ENCODE results near the gene AFAP1L2.

Gene AFAP1L2

GRCh38 chr10:114376523-114376922, 27.8 kb downstream of the AFAP1L2 start:
- Histone ChIP-seq H3K9me3 (ENCODE audit: control insufficient read depth, low read length) (no peaks in the 10 kb centered on the region), H3K27ac (ENCODE audit: insufficient read depth, low read length, poor library complexity, severe bottlenecking) (no peak overlapping the region), H3K36me3 (ENCODE audit: control insufficient read depth, insufficient read depth, low read length) (no peaks in the 10 kb centered on the region), H3K27me3 (replicated peaks; ENCODE audit: control insufficient read depth, insufficient read depth, low read length, poor library complexity, severe bottlenecking) (no peaks in the 10 kb centered on the region), H3K4me1 (ENCODE audit: control insufficient read depth, insufficient read depth, low read length, poor library complexity, severe bottlenecking) (no peaks in the 10 kb centered on the region), H3K4me3 (ENCODE audit: insufficient read depth, low read depth, low read length, poor library complexity, severe bottlenecking) (no peak overlapping the region)
- DNase-seq, result no peak

GRCh38 chr10:114375047-114375446, 29.3 kb downstream of the AFAP1L2 start:
- no peak for DNase-seq
- no peaks in the 10 kb centered on the region for H3K9me3 ChIP-seq (ENCODE audit: control insufficient read depth, low read length)
- H3K27ac ChIP-seq (ENCODE audit: insufficient read depth, low read length, poor library complexity, severe bottlenecking), result no peak overlapping the region
- no peaks in the 10 kb centered on the region for H3K27me3 ChIP-seq (replicated peaks; ENCODE audit: control insufficient read depth, insufficient read depth, low read length, poor library complexity, severe bottlenecking)
- no peak overlapping the region for H3K4me3 ChIP-seq (ENCODE audit: insufficient read depth, low read depth, low read length, poor library complexity, severe bottlenecking)
- H3K4me1 ChIP-seq (ENCODE audit: control insufficient read depth, insufficient read depth, low read length, poor library complexity, severe bottlenecking), result no peaks in the 10 kb centered on the region
- no peaks in the 10 kb centered on the region for H3K36me3 ChIP-seq (ENCODE audit: control insufficient read depth, insufficient read depth, low read length)

GRCh38 chr10:114374053-114374791, 30.1 kb downstream of the AFAP1L2 start:
- no peak overlapping the region for H3K4me3 ChIP-seq (ENCODE audit: insufficient read depth, low read depth, low read length, poor library complexity, severe bottlenecking)
- no peak overlapping the region for H3K27ac ChIP-seq (ENCODE audit: insufficient read depth, low read length, poor library complexity, severe bottlenecking)
- H3K4me1 ChIP-seq (ENCODE audit: control insufficient read depth, insufficient read depth, low read length, poor library complexity, severe bottlenecking), result no peaks in the 10 kb centered on the region
- H3K36me3 ChIP-seq (ENCODE audit: control insufficient read depth, insufficient read depth, low read length), result no peaks in the 10 kb centered on the region
- no peak for DNase-seq
- H3K27me3 ChIP-seq (replicated peaks; ENCODE audit: control insufficient read depth, insufficient read depth, low read length, poor library complexity, severe bottlenecking), result no peaks in the 10 kb centered on the region
- H3K9me3 ChIP-seq (ENCODE audit: control insufficient read depth, low read length), result no peaks in the 10 kb centered on the region

GRCh38 chr10:114373631-114374030, 30.7 kb downstream of the AFAP1L2 start:
- Histone ChIP-seq H3K9me3 (ENCODE audit: control insufficient read depth, low read length) (no peaks in the 10 kb centered on the region), H3K4me3 (ENCODE audit: insufficient read depth, low read depth, low read length, poor library complexity, severe bottlenecking) (no peak overlapping the region), H3K36me3 (ENCODE audit: control insufficient read depth, insufficient read depth, low read length) (no peaks in the 10 kb centered on the region), H3K27me3 (replicated peaks; ENCODE audit: control insufficient read depth, insufficient read depth, low read length, poor library complexity, severe bottlenecking) (no peaks in the 10 kb centered on the region), H3K27ac (ENCODE audit: insufficient read depth, low read length, poor library complexity, severe bottlenecking) (no peak overlapping the region), H3K4me1 (ENCODE audit: control insufficient read depth, insufficient read depth, low read length, poor library complexity, severe bottlenecking) (no peaks in the 10 kb centered on the region)
- no peak for DNase-seq

GRCh38 chr10:114372995-114373394, 31.3 kb downstream of the AFAP1L2 start:
- H3K36me3 ChIP-seq (ENCODE audit: control insufficient read depth, insufficient read depth, low read length), result no peaks in the 10 kb centered on the region
- H3K9me3 ChIP-seq (ENCODE audit: control insufficient read depth, low read length), result no peaks in the 10 kb centered on the region
- H3K27ac ChIP-seq (ENCODE audit: insufficient read depth, low read length, poor library complexity, severe bottlenecking), result no peak overlapping the region
- H3K4me1 ChIP-seq (ENCODE audit: control insufficient read depth, insufficient read depth, low read length, poor library complexity, severe bottlenecking), result no peaks in the 10 kb centered on the region
- DNase-seq, result no peak
- H3K4me3 ChIP-seq (ENCODE audit: insufficient read depth, low read depth, low read length, poor library complexity, severe bottlenecking), result no peak overlapping the region
- H3K27me3 ChIP-seq (replicated peaks; ENCODE audit: control insufficient read depth, insufficient read depth, low read length, poor library complexity, severe bottlenecking), result no peaks in the 10 kb centered on the region

GRCh38 chr10:114372179-114372578, 32.1 kb downstream of the AFAP1L2 start:
- Histone ChIP-seq H3K36me3 (ENCODE audit: control insufficient read depth, insufficient read depth, low read length) (no peaks in the 10 kb centered on the region), H3K27ac (ENCODE audit: insufficient read depth, low read length, poor library complexity, severe bottlenecking) (no peak overlapping the region), H3K4me1 (ENCODE audit: control insufficient read depth, insufficient read depth, low read length, poor library complexity, severe bottlenecking) (no peaks in the 10 kb centered on the region), H3K9me3 (ENCODE audit: control insufficient read depth, low read length) (no peaks in the 10 kb centered on the region), H3K27me3 (replicated peaks; ENCODE audit: control insufficient read depth, insufficient read depth, low read length, poor library complexity, severe bottlenecking) (no peaks in the 10 kb centered on the region), H3K4me3 (ENCODE audit: insufficient read depth, low read depth, low read length, poor library complexity, severe bottlenecking) (no peak overlapping the region)
- no peak for DNase-seq

- Histone ChIP-seq H3K27me3 (replicated peaks; ENCODE audit: control insufficient read depth, insufficient read depth, low read length, poor library complexity, severe bottlenecking) (no peaks in the 10 kb centered on the region), H3K4me3 (ENCODE audit: insufficient read depth, low read depth, low read length, poor library complexity, severe bottlenecking) (no peak overlapping the region), H3K36me3 (ENCODE audit: control insufficient read depth, insufficient read depth, low read length) (no peaks in the 10 kb centered on the region), H3K4me1 (ENCODE audit: control insufficient read depth, insufficient read depth, low read length, poor library complexity, severe bottlenecking) (no peaks in the 10 kb centered on the region), H3K27ac (ENCODE audit: insufficient read depth, low read length, poor library complexity, severe bottlenecking) (no peak overlapping the region), H3K9me3 (ENCODE audit: control insufficient read depth, low read length) (no peaks in the 10 kb centered on the region)
- DNase-seq, result no peak
Measured at GRCh38 chr10:114370966-114371365, 33.3 kb downstream of the AFAP1L2 start.

- no peak for DNase-seq
- no peaks in the 10 kb centered on the region for H3K27me3 ChIP-seq (replicated peaks; ENCODE audit: control insufficient read depth, insufficient read depth, low read length, poor library complexity, severe bottlenecking)
Measured at GRCh38 chr10:114370199-114370598, 34.1 kb downstream of the AFAP1L2 start.

GRCh38 chr10:114368057-114368391, 36.3 kb downstream of the AFAP1L2 start:
- H3K4me1 ChIP-seq (ENCODE audit: control insufficient read depth, insufficient read depth, low read length, poor library complexity, severe bottlenecking), result no peaks in the 10 kb centered on the region
- no peak overlapping the region for H3K4me3 ChIP-seq (ENCODE audit: insufficient read depth, low read depth, low read length, poor library complexity, severe bottlenecking)
- H3K27ac ChIP-seq (ENCODE audit: insufficient read depth, low read length, poor library complexity, severe bottlenecking), result no peak overlapping the region
- H3K36me3 ChIP-seq (ENCODE audit: control insufficient read depth, insufficient read depth, low read length), result no peaks in the 10 kb centered on the region
- no peak for DNase-seq
- H3K9me3 ChIP-seq (ENCODE audit: control insufficient read depth, low read length), result no peaks in the 10 kb centered on the region
- H3K27me3 ChIP-seq (replicated peaks; ENCODE audit: control insufficient read depth, insufficient read depth, low read length, poor library complexity, severe bottlenecking), result no peaks in the 10 kb centered on the region

More at GRCh38 chr10:114370199-114370598, 34.1 kb downstream of the AFAP1L2 start:
- H3K9me3 ChIP-seq (ENCODE audit: control insufficient read depth, low read length), result no peaks in the 10 kb centered on the region
- H3K36me3 ChIP-seq (ENCODE audit: control insufficient read depth, insufficient read depth, low read length), result no peaks in the 10 kb centered on the region
- no peak overlapping the region for H3K4me3 ChIP-seq (ENCODE audit: insufficient read depth, low read depth, low read length, poor library complexity, severe bottlenecking)
- H3K4me1 ChIP-seq (ENCODE audit: control insufficient read depth, insufficient read depth, low read length, poor library complexity, severe bottlenecking), result no peaks in the 10 kb centered on the region
- no peak overlapping the region for H3K27ac ChIP-seq (ENCODE audit: insufficient read depth, low read length, poor library complexity, severe bottlenecking)

- no peak for DNase-seq
- no peaks in the 10 kb centered on the region for H3K4me1 ChIP-seq (ENCODE audit: control insufficient read depth, insufficient read depth, low read length, poor library complexity, severe bottlenecking)
Measured at GRCh38 chr10:114367351-114368056, 36.8 kb downstream of the AFAP1L2 start.

More at GRCh38 chr10:114367351-114368056, 36.8 kb downstream of the AFAP1L2 start:
- Histone ChIP-seq H3K9me3 (ENCODE audit: control insufficient read depth, low read length) (no peaks in the 10 kb centered on the region), H3K27ac (ENCODE audit: insufficient read depth, low read length, poor library complexity, severe bottlenecking) (no peak overlapping the region), H3K27me3 (replicated peaks; ENCODE audit: control insufficient read depth, insufficient read depth, low read length, poor library complexity, severe bottlenecking) (no peaks in the 10 kb centered on the region), H3K4me3 (ENCODE audit: insufficient read depth, low read depth, low read length, poor library complexity, severe bottlenecking) (no peak overlapping the region), H3K36me3 (ENCODE audit: control insufficient read depth, insufficient read depth, low read length) (no peaks in the 10 kb centered on the region)
